Endodermal cell (in vitro differentiated cells): ENCODE data around the gene RCL1. TPM values are rescaled to one million over a fixed set of nuclear protein-coding genes. Genes with fewer than 3 reads are reported as not detected.
A peak's percentile ranks its signal among the peaks of the same experiment; 100 is the strongest.
"Not testable (repeated sequence)": the region's sequence is repeated elsewhere in the genome, so short reads cannot be mapped to it uniquely, and the experiment has no call there.

Experiments
- DNase-seq: peaks from one replicate; pipeline ENCODE4 v3.0.0-alpha.2; 2017
- H3K27ac ChIP-seq: 2 replicates; pipeline ENCODE4 v1.5.1; 2013; ENCODE audit warnings: mild to moderate bottlenecking, low read depth, low read length, moderate library complexity
- H3K27me3 ChIP-seq: 2 replicates; pipeline ENCODE4 v1.6.1; 2013; ENCODE audit warnings: mild to moderate bottlenecking, low read length, moderate library complexity; ENCODE audit not compliant: insufficient read depth, control insufficient read depth, poor library complexity, severe bottlenecking
- H3K36me3 ChIP-seq: 2 replicates; pipeline ENCODE4 v1.7.0; 2013; ENCODE audit warnings: mild to moderate bottlenecking, low read length, moderate library complexity; ENCODE audit not compliant: control insufficient read depth, insufficient read depth
- H3K4me1 ChIP-seq: one replicate; pipeline ENCODE4 v1.7.0; 2013; ENCODE audit warnings: low read length; ENCODE audit not compliant: control insufficient read depth, insufficient read depth
- H3K4me3 ChIP-seq: 2 replicates; pipeline ENCODE4 v1.5.1; 2013; ENCODE audit warnings: mild to moderate bottlenecking, low read length, moderate library complexity
- H3K9ac ChIP-seq: 2 replicates; pipeline ENCODE4 v1.6.1; 2013; ENCODE audit warnings: mild to moderate bottlenecking, low read length, moderate library complexity; ENCODE audit not compliant: poor library complexity, severe bottlenecking; ENCODE audit errors: extremely low read depth
- H3K9me3 ChIP-seq: 2 replicates; pipeline ENCODE4 v1.6.1; 2013; ENCODE audit warnings: mild to moderate bottlenecking, low read length, moderate library complexity; ENCODE audit not compliant: control insufficient read depth
- H3K27ac Mint-ChIP-seq: 2 replicates; pipeline ENCODE4 v1.8.0; 2020; ENCODE audit warnings: mixed read lengths
- H3K27me3 Mint-ChIP-seq: 2 replicates; pipeline ENCODE4 v1.8.0; 2021; ENCODE audit warnings: mild to moderate bottlenecking, mixed read lengths; ENCODE audit not compliant: insufficient read depth
- H3K36me3 Mint-ChIP-seq: 2 replicates; pipeline ENCODE4 v1.8.0; 2020; ENCODE audit warnings: low read depth, mixed read lengths
- H3K4me1 Mint-ChIP-seq: 2 replicates; pipeline ENCODE4 v1.8.0; 2020; ENCODE audit warnings: mixed read lengths
- H3K4me3 Mint-ChIP-seq: 2 replicates; pipeline ENCODE4 v1.8.0; 2020; ENCODE audit warnings: mild to moderate bottlenecking, moderate library complexity, mixed read lengths
- H3K9me3 Mint-ChIP-seq: 2 replicates; pipeline ENCODE4 v1.8.0; 2020; ENCODE audit warnings: mild to moderate bottlenecking, mixed read lengths
- CTCF ChIP-seq: fragments of 200-600 bp; sonication (generic); conservative IDR thresholded peaks from 2 replicates; pipeline ENCODE4 v1.5.0; 2021; ENCODE audit warnings: antibody characterized with exemption, mild to moderate bottlenecking
- WGBS, 2 experiments: methylation state at CpG; one replicate each; pipeline versions ENCODE4 v1.1.5 to v1.1.7; 2013; ENCODE audit warnings: missing lambda C conversion rate in 2 of 2, mixed read lengths in 1 of 2; ENCODE audit not compliant: insufficient coverage in 1 of 2, insufficient read length in 1 of 2; 5-methylcytosine and 5-hydroxymethylcytosine counted together
- total RNA-seq, 2 donors: library from RNA; stranded (reverse); fragmentation: NEBNext Ultra II Directional in 1 of 2; extraction: Animal tissue kit (Norgen Biotek cat#: 25700) in 1 of 2; gene quantifications; 2 replicates in 1 of 2; 3 replicates in 1 of 2; pipeline ENCODE4 v1.2.1, GENCODE V29; 2021

RCL1 gene
- total RNA-seq, 2 donors from 2014 or later: 13.2 to 18.6 TPM

- Mint-ChIP-seq H3K36me3 (peaks cover 1% of the 10 kb centered on the region), H3K4me1 (peaks cover 16% of the 10 kb centered on the region), H3K9me3 (peaks cover 5% of the 10 kb centered on the region), H3K27me3 (no peaks in the 10 kb centered on the region), H3K4me3 (no peak overlapping the region), H3K27ac (no peak overlapping the region)
- H3K4me1 ChIP-seq: no peaks in the 10 kb centered on the region
- H3K9me3 ChIP-seq: no peaks in the 10 kb centered on the region
- no peaks in the 10 kb centered on the region for H3K36me3 ChIP-seq
- no peak for DNase-seq
- H3K27ac ChIP-seq: no peak overlapping the region
- no peaks in the 10 kb centered on the region for H3K27me3 ChIP-seq
- no peak overlapping the region for H3K9ac ChIP-seq
- 91 to 100% methylated on average over 1 to 2 of the region's 2 CpGs for WGBS, 2 experiments
- TF ChIP-seq CTCF: no peak
- H3K4me3 ChIP-seq: no peak overlapping the region
Observed at GRCh38 chr9:4746278-4747030, 46.3 kb upstream of the RCL1 start.

DNA sequence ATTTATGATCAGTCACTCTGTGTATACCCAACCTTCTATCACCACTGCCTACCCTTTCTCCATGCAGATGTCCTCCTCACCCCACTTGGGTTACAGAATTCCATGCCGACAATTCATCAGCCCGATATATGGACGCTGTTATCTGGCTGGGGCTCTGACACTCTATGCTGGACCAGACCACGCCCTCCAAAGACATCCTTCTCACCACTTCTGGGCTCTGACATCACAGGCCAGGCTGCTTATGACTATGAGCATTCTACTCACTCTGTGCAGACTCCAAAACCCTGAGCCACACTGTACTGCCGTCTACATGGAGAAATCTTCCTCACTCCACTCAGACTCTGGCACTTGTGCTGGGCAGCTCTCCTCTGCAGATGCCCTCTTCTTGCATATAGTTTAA is 44.1 kb upstream of the RCL1 start:
- no peak overlapping the region for H3K4me3 ChIP-seq
- DNase-seq: no peak
- Mint-ChIP-seq H3K4me3 (no peak overlapping the region), H3K9me3 (peaks cover 5% of the 10 kb centered on the region), H3K27ac (no peak overlapping the region), H3K4me1 (peaks cover under 1% of the 10 kb centered on the region), H3K36me3 (peaks cover 1% of the 10 kb centered on the region), H3K27me3 (no peaks in the 10 kb centered on the region)
- no peaks in the 10 kb centered on the region for H3K27me3 ChIP-seq
- H3K27ac ChIP-seq: no peak overlapping the region
- H3K4me1 ChIP-seq: no peaks in the 10 kb centered on the region
- no peaks in the 10 kb centered on the region for H3K9me3 ChIP-seq
- no peak for TF ChIP-seq CTCF
- no peaks in the 10 kb centered on the region for H3K36me3 ChIP-seq
- H3K9ac ChIP-seq: no peak overlapping the region
- 93 to 100% methylated on average over 4 to 5 of the region's 5 CpGs for WGBS, 2 experiments

DNA sequence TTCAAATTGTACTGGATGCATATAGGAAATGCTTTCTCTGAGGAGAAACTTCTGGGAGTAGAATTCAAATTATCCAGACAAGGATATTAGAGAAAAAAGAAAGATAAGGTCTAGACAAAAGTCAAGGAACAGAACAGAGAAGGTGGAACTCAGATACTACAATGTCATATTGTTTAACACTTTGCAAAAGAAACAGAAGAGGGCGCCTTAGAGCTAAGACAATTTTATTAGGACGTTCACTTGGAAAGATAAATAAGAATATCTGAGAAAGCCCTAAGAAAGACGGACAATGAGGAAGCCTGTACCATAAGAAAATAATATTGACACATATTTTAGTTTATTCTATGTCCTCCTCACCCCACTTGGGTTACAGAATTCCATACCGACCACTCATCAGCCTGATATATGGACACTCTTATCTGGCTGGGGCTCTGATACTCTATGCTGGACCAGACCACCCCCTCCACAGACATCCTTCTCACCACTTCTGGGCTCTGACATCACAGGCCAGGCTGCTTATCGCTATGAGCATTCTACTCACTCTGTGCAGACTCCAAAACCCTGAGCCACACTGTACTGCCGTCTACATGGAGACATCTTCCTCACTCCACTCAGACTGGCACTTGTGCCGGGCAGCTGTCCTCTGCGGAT is 42.6 kb upstream of the RCL1 start:
- DNase-seq: no peak
- no peaks in the 10 kb centered on the region for H3K27me3 ChIP-seq
- no peak overlapping the region for H3K27ac ChIP-seq
- H3K27ac Mint-ChIP-seq: no peak overlapping the region
- peak; percentile 80 for TF ChIP-seq CTCF
- H3K4me1 ChIP-seq: no peaks in the 10 kb centered on the region
- no peaks in the 10 kb centered on the region for H3K36me3 Mint-ChIP-seq
- no peaks in the 10 kb centered on the region for H3K4me1 Mint-ChIP-seq
- no peaks in the 10 kb centered on the region for H3K36me3 ChIP-seq
- H3K4me3 ChIP-seq: no peak overlapping the region
- no peak overlapping the region for H3K4me3 Mint-ChIP-seq
- 55 to 73% methylated on average over 5 to 7 of the region's 8 CpGs for WGBS, 2 experiments
- peaks cover 5% of the 10 kb centered on the region for H3K9me3 Mint-ChIP-seq
- H3K27me3 Mint-ChIP-seq: no peaks in the 10 kb centered on the region
- H3K9ac ChIP-seq: no peak overlapping the region
- no peaks in the 10 kb centered on the region for H3K9me3 ChIP-seq

DNA sequence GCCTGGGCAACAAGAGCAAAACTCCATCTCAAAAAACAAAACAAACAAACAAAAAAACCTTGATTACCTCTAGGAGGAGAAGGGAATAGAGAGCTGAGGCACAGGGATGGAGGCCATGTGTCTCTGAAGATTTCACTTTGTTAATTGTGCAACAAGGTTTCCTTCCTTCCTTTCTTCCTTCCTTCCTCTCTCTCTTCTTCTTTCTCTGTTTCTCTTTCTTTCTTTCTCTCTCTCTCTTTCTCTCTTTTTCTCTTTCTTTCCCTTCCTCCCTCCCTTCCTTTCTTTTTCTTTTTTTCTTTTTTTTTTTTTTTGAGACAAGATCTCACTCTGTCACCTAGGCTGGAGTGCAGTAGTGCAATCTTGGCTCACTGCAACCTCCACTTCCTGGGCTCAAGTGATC is 38.2 kb upstream of the RCL1 start:
- H3K4me1 Mint-ChIP-seq: peaks cover 29% of the 10 kb centered on the region

More for the DNA sequence above, 38.2 kb upstream of the RCL1 start:
- not testable (repeated sequence) for DNase-seq, H3K27me3 ChIP-seq, H3K36me3 Mint-ChIP-seq, H3K36me3 ChIP-seq, H3K4me3 Mint-ChIP-seq, H3K27me3 Mint-ChIP-seq, H3K27ac ChIP-seq, H3K9me3 Mint-ChIP-seq, H3K4me3 ChIP-seq, H3K9ac ChIP-seq, H3K9me3 ChIP-seq, H3K27ac Mint-ChIP-seq, H3K4me1 ChIP-seq
